RKO (cell line): ENCODE results near the gene MAD2L2.

Experiments
- DNase-seq: peaks from one replicate; pipeline ENCODE4 v3.0.0-alpha.2; 2016; ENCODE audit warnings: low spot score

Gene MAD2L2

GRCh38 chr1:11704691-11705475 is 23.9 kb upstream of the MAD2L2 start:
- DNase-seq = no peak

DNA sequence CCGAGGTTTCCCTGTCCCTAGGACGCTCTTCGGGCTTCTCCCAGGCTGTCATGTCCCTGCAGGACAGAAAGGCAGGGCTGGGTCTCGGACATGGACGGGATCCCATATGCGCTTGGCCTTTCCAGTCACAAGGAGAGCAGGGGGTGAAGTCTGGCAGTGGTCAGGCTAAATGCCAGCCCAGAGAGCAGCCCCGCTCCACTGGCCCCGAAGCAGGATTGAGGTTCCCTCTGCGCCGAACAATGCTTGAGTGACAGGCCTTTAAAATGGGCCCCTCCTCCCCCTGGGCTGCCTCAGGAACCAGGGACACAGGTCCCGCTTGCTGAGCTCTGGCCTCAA is 23.2 kb upstream of the MAD2L2 start:
- DNase-seq = no peak

DNA sequence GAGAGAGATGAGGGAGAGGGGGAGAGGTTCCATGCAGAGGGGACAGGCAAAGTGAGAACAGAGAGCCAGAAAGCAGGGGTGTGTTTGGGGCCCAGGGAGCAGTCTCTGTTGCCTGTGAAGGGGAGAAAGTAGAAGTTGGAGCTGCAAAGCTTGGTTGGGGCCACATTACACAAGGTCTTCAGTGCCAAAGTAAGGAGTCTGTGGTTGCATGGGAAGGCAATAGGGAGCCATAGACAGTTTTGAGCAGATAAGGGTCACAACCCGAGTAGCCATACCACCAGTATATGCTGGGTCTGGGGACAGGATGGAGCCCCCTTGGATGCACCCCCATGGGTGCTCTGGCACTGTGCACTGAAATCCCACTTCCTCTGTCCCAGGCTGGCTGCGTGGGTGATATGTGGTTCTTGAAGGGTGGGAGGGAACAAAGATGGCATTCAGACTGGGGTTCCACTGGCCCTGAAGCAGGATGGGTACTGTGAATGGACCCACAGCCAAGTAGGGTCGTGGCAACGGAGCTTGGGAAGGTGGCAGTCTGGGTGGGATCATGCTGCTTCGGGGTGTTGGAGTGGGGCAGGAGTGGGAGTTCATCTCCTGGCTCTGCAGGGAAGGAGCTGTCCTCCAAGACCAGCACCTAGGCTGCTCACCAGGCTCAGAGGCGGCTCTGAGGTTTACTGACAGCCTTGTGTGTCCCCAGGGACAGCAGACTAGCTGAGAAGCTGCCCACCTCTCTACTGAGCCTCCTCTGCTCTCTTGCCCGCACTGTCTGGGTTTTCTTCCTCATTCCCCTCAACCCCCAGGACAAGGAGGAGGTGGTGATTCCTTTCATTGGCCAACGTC is 22.6 kb upstream of the MAD2L2 start:
- no peak for DNase-seq

DNA sequence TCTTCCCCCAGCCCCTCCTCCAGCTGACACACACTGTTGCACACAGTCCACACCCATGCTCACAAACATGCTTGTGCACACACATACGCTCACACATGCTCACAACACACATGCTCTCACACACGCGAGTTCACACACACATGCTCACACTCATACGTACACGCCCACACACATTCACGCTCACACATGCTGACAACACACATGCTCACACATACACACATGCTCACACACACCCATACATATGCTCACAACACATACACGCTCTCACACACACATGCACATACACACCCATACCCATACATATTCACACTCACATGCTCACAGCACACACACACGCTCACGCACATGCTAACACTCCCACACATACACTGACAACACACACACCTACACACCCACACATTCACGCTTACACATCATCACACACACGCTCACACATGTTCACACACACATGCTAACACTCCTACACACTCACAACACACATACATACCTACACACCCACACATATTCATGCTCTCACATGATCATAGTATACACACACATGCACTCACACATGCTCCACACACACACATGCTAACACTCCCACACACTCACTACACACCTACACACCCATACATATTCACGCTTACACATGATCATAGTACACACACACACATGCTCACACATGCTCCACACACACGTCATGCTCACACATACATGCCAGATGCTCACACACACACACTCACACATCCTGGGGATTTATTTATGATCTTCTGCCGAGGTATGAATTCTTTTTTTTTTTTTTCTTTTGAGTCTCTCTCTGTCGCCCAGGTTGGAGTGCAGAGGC is 21.2 kb upstream of the MAD2L2 start:
- DNase-seq = no peak

DNA sequence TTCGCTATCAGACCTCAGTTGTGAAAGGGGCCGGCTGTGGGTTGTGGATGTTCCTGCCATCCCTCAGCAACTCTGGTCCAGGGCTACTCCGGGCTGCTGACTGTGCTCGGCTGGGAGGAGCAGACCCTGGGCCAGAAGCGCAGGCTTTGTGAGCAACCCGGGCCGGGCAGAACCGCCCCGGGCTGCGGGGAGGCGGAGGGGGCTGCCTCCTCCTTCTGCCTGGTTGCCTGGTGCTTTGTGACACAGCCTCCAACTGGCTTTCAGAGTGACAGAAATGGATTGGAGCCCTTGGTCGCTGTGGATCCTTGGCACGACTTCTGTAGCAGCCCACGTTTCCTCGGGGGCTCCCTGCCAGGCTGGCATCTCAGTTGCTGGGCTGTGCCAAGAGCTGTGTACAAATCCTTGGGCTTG is 20.6 kb upstream of the MAD2L2 start:
- no peak for DNase-seq

DNA sequence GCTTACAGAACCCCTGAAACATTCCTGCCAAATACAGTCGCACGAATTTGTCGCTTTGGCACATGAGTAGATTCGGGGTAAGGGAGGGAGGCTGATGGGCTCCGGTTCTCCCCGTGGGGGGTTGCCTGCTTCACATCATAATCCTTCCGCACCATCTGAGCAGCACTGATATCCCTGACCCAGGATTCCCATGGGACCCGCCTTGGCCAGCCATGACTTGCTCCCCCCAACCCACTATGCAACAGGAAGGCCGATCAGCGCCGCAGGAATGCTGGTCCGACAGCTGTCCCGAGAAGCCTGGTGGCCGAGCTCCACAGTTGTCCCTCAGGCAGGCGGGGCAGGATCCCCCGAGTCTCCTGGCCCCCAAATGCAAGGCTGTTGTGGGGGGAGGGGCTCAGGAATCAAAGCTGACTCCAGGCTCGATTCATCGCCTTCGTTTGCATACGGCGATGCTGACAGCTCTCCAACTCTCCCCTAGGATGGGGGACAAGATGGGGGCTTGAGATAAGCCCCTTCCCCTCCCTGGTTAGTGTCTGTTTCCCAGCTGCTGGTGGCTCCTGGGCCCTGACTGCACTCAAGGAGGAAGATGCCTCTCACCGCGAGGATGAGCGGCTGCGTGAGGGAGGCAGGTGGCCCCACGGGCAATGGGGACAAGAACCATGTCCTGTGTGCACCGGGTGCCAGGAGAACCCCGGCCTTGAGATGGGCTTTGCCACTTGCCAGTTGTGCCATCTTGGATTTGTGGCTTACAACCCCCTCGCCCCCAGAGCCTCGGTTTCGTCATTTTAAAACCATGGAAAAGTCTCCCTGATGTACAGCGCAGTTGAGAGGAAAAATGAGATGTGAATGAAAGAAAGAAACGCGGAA is 19.9 kb upstream of the MAD2L2 start:
- DNase-seq = no peak

DNA sequence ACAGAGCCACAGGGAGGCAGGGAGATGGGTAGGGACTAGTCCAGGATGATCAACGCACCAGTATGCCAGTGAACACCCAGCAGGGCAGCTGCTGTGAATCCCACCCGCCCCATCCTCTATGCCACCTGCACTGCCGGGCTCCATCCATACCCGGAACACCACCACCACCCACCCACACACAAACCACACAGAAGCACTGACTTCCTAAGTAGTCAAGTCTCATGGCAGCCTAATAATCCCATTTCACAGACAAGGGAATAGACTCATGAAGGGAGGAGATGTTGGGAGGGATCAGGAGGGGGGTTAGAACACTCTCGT is 16.9 kb upstream of the MAD2L2 start:
- DNase-seq = no peak

DNA sequence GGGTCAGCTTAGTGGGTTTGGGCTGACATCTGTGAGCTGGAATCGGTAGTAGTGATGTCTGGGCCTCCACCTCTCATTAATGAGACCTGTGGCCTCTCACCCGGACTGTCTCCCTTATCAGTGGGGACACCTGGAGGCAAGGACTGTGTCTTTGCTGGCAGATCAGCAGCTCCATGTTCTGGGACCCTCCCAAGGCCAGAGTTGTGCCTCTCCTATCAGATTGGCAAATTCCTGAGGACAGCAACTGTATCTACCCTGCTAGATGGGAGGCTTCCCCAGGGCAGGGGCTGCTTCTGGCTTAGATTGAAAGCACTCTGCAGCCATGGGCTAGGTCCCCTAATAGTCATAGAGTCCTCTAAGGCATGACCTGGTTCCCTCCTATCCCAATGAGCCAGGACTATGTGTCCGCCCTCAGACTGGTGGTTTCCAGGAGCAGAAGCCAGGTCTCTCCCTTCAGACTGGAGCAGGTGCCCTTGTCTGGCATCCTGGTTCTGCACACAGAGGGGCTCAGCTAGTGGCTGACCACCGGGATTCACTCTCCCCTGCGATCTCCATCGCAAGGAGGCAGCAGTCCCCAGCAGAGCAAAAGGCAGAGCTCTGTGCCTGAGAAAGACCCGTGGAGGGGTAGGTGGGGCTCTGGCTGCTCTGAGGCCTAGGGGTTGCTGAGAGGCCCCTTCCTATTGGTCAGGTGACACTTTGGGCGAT is 16.4 kb upstream of the MAD2L2 start:
- DNase-seq = no peak

DNA sequence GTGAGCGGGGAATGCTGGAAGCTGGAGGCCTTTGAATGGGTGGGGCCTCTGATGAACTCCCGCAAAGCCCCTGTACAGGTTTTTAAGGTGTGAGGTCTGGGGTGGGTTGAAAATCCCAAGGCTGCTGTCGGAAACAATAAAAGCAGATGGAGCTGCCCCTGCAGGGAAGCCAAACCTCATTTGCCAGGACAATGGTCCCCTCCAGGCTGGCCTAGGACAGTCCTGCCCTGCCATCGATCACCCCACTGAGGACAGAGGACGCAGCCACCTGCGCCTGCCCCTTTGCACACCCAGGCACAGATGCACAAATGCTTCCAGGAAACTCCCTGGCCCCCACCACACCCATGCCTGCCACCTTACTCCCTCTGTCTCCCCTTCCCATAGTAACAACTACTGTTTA is 14.9 kb upstream of the MAD2L2 start:
- no peak for DNase-seq

- no peak for DNase-seq
These were observed 13.0 kb upstream of the MAD2L2 start for GRCh38 chr1:11693917-11694316.

GRCh38 chr1:11693024-11693590 is 12.2 kb upstream of the MAD2L2 start:
- DNase-seq = peak; percentile 93

- no peak for DNase-seq
These were observed 11.2 kb upstream of the MAD2L2 start for GRCh38 chr1:11691928-11692711.

- no peak for DNase-seq
These were observed 10.5 kb upstream of the MAD2L2 start, which contains the start of gene DRAXIN for GRCh38 chr1:11691302-11691914. TSS of gene DRAXIN (plus strand) at chr1:11691710. CDS start at chr1:11706259, 14,549 bp downstream.

- DNase-seq = no peak
These were observed 9.7 kb upstream of the MAD2L2 start for GRCh38 chr1:11690397-11691301.

DNA sequence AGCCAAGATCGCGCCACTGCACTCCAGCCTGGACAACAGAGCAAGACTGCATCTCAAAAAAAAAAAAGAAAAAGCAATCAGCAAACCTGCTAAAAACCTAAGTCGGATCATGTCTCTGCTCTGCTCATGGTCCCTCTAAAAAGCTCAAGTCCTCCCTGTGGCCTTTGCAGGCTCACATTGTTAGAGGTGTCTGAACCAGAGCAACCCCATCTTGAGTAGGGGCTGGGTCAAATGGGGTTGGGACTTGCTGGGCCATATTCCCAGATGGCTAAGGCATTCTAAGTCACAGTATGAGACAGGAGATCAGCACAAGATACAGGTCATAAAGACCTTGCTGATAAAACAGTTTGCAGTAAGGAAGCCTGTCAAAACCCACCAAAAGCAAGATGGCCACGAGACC is 7.6 kb upstream of the MAD2L2 start:
- no peak for DNase-seq

DNA sequence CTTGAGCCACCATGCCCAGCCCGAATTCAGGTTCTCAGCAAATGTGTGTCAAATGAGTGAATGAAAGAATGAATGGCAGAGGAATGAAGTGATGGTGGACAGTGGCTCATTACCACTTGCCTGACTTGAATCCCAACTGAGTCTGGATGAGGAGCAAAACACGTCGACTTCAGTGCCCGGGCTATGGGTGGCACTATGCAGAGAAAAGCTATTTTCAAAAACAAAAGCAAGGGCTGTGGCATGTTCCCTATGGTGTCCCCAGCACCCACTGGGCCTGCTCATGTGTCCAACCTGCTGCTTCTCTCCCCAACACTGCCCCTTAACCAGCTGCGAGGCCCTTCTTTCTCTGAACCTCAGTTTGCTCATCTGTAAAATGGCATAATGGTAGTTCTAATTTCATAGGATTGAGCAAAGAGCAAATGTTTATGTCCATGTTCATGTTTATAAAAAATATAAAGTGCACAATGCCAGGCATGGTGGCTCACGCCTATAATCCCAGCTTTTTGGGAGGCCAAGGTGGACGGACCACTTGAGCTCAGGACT is 4.3 kb upstream of the MAD2L2 start:
- DNase-seq = no peak

GRCh38 chr1:11684070-11684469 is 3.1 kb upstream of the MAD2L2 start:
- DNase-seq = no peak

DNA sequence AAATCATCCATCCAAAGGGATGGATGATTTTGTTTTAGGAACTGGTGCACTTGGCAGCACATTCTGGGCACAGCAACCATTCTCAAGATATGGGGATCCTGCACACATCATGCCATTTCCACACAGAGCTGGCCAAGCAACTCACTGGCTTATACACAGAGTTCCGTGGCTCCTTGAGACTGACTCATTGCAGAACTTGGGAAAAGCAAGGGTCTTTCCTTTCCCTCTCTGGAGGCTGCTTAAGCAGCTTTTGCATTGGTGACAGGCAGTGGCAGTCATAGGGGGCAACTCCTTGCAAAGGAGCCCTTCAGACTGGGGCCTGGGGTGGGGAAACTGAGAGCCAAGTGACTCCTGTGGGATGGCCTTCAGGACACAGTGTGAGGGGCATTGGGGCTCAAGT is 1.9 kb upstream of the MAD2L2 start:
- no peak for DNase-seq
